ENCODE data around the gene PPP1R14C.

GRCh38 chr6:150272976-150273315, 130.1 kb downstream of the PPP1R14C start:
- TF ChIP-seq CTCF (IDR thresholded peaks at IDR 0.05) (no peak), EZH2phosphoT487 (IDR thresholded peaks at IDR 0.05) (no peak)

Data from neural progenitor cell (in vitro differentiated cells).